Muscle of arm (tissue), 14 donors: ENCODE results near the gene NINL. TPM values are rescaled to one million over a fixed set of nuclear protein-coding genes. Genes with fewer than 3 reads are reported as not detected.
A peak's percentile ranks its signal among the peaks of the same experiment; 100 is the strongest.
"Not testable (repeated sequence)": the region's sequence is repeated elsewhere in the genome, so short reads cannot be mapped to it uniquely, and the experiment has no call there.

Experiments
- DNase-seq: peaks from one replicate; pipeline ENCODE4 v3.0.0-alpha.2; 2013
- long read RNA-seq, 11 donors: transcript quantifications; one replicate each; lab custom pipeline, GENCODE V29; 2026
- polyA plus RNA-seq, 12 donors: library from polyadenylated mRNA; unstranded; fragments of 120-200 nt; gene quantifications; one replicate each; pipeline ENCODE4 v1.2.1, GENCODE V29; 2013; ENCODE audit not compliant: insufficient read length in 12 of 12

NINL gene
- polyA plus RNA-seq: 10 to 100 TPM in 11 of 12 donors, not detected in 1; 10.0 to 31.5 (median 12.8) TPM
- long read RNA-seq, donor 1, partial matches to known transcripts: 8 of 9 reads
- long read RNA-seq, donor 1, other reads (novel, unspliced or antisense): 0 of 9 reads
- long read RNA-seq, donor 2, partial matches to known transcripts: 5 of 5 reads
- long read RNA-seq, donor 2, other reads (novel, unspliced or antisense): 0 of 5 reads
- long read RNA-seq, donor 3: 0 reads
- long read RNA-seq, donor 4: 0 reads
- long read RNA-seq, donor 5, full-length matches to known transcripts: 1 of 14 reads
- long read RNA-seq, donor 5, partial matches to known transcripts: 13 of 14 reads
- long read RNA-seq, donor 5, other reads (novel, unspliced or antisense): 0 of 14 reads
- long read RNA-seq, donor 6, partial matches to known transcripts: 8 of 8 reads
- long read RNA-seq, donor 6, other reads (novel, unspliced or antisense): 0 of 8 reads
- long read RNA-seq, donor 7: 0 reads
- long read RNA-seq, donor 8, partial matches to known transcripts: 12 of 12 reads
- long read RNA-seq, donor 8, other reads (novel, unspliced or antisense): 0 of 12 reads
- long read RNA-seq, donor 9, partial matches to known transcripts: 9 of 9 reads
- long read RNA-seq, donor 9, other reads (novel, unspliced or antisense): 0 of 9 reads
- long read RNA-seq, donor 10: 0 reads
- long read RNA-seq, donor 11, partial matches to known transcripts: 10 of 10 reads
- long read RNA-seq, donor 11, other reads (novel, unspliced or antisense): 0 of 10 reads

- DNase-seq: peak; percentile 58
Measured at GRCh38 chr20:25584905-25585704, at the start of gene NINL. Gene NINL, minus strand, starts transcription at chr20:25585531. Its CDS starts 58,944 bp downstream, at chr20:25526587.

GRCh38 chr20:25632940-25633790 lies 47.8 kb upstream of the NINL start:
- DNase-seq: no peak

GRCh38 chr20:25630615-25631014 lies 45.3 kb upstream of the NINL start:
- DNase-seq: not testable (repeated sequence)

GRCh38 chr20:25629816-25630499 lies 44.6 kb upstream of the NINL start:
- DNase-seq: no peak

GRCh38 chr20:25626779-25627178 lies 41.4 kb upstream of the NINL start:
- DNase-seq: no peak

- no peak for DNase-seq
Measured at GRCh38 chr20:25624500-25624939, 39.2 kb upstream of the NINL start.

GRCh38 chr20:25623736-25624499 lies 38.6 kb upstream of the NINL start, which contains the start of gene NANP:
Gene NANP, minus strand, starts transcription at chr20:25624014. Its CDS starts 66 bp downstream, at chr20:25623948.
- peak; percentile 98 for DNase-seq

GRCh38 chr20:25623225-25623735 lies 37.9 kb upstream of the NINL start:
- peak; percentile 46 for DNase-seq

GRCh38 chr20:25622450-25623224 lies 37.3 kb upstream of the NINL start:
- DNase-seq: no peak

- DNase-seq: no peak
Measured at GRCh38 chr20:25622049-25622448, 36.7 kb upstream of the NINL start.

- no peak for DNase-seq
Measured at GRCh38 chr20:25619514-25619913, 34.2 kb upstream of the NINL start.

- no peak for DNase-seq
Measured at GRCh38 chr20:25608774-25609173, 23.4 kb upstream of the NINL start.

- DNase-seq: no peak
Measured at GRCh38 chr20:25606094-25606695, 20.9 kb upstream of the NINL start.

- DNase-seq: no peak
Measured at GRCh38 chr20:25605148-25605547, 19.8 kb upstream of the NINL start.

- DNase-seq: no peak
Measured at GRCh38 chr20:25604611-25605010, 19.3 kb upstream of the NINL start.

- not testable (repeated sequence) for DNase-seq
Measured at GRCh38 chr20:25602914-25603309, 17.6 kb upstream of the NINL start.

- not testable (repeated sequence) for DNase-seq
Measured at GRCh38 chr20:25602191-25602913, 17.0 kb upstream of the NINL start.
